Activated T-cell treated with anti-CD3 and anti-CD28 coated beads, Interleukin-2, amount 50 U/mL, for 72 hours (primary cell): ENCODE measurements around the gene RNF17. TPM values are rescaled to one million over a fixed set of nuclear protein-coding genes. Genes with fewer than 3 reads are reported as not detected.

Source experiments
- ATAC-seq, 2 donors: fragments of 150-1000 bp; cut with Tn5 transposase; replicated peaks in 1 of 2; 2 replicates each; pipeline ENCODE4 v1.10.0; 2021; ENCODE audit warnings: moderate library complexity in 2 of 2, mild to moderate bottlenecking in 1 of 2
- DNase-seq, 2 donors: peaks; one replicate each; pipeline ENCODE4 v3.0.0; 2021 to 2022; ENCODE audit warnings: mixed read lengths in 1 of 2
- H3K27ac Mint-ChIP-seq: one replicate; pipeline ENCODE4 v1.8.0; 2022; ENCODE audit warnings: mild to moderate bottlenecking, moderate library complexity, mixed read lengths
- H3K27me3 Mint-ChIP-seq: one replicate; pipeline ENCODE4 v1.8.0; 2022; ENCODE audit warnings: low read depth, mixed read lengths
- H3K36me3 Mint-ChIP-seq, 2 donors: one replicate each; pipeline ENCODE4 v1.8.0; 2022; ENCODE audit warnings: mixed read lengths in 2 of 2, mild to moderate bottlenecking in 1 of 2; ENCODE audit not compliant: insufficient read depth in 2 of 2
- H3K4me1 Mint-ChIP-seq: one replicate; pipeline ENCODE4 v1.8.0; 2022; ENCODE audit warnings: low read depth, mixed read lengths
- H3K4me3 Mint-ChIP-seq, 2 donors: one replicate each; pipeline ENCODE4 v1.8.0; 2022; ENCODE audit warnings: mild to moderate bottlenecking in 2 of 2, mixed read lengths in 2 of 2, moderate library complexity in 2 of 2
- H3K9me3 Mint-ChIP-seq, 2 donors: one replicate each; pipeline ENCODE4 v1.8.0; 2022; ENCODE audit warnings: mixed read lengths in 2 of 2
- total RNA-seq, 2 donors: library from RNA; stranded (reverse); gene quantifications; one replicate each; pipeline ENCODE4 v1.2.3, GENCODE V29; 2022

RNF17 gene
- total RNA-seq, 2 donors from 2014 or later = 0.65 TPM; not detected in 1

DNA sequence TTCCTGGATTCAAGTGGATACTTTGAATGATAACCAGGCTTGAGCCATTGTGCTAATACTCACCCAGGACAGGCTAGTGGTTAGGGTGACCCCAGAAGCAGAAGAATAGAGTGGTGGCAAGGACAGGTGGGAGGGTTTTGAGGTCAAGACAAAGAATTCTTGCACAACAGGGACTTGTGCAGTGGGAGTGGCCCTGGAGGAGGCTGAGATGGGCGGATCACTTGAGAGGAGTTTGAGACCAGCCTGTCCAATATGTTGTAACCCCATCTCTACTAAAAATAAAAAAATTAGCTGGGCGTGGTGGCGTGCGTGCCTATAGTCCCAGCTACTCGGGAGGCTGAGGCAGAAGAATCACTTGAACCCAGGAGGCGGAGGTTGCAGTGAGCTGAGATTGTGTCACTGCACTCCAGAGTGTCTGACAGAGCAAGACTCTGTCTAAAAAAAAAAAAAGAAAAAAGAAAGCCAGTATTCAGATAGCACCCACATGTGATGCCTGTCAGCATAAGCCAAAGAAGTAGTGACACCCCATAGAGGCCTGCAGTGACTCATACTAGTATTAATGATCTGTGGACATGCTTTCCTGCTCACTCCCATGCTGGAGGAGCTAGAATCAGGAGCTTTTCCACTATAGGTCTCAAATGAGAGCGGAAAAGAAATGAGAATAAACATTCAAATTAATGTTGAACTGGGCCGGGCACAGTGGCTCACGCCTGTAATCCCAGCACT, 78.7 kb downstream of the RNF17 start:
- Mint-ChIP-seq H3K9me3 (no peaks in the 10 kb centered on the region), H3K27ac (no peak overlapping the region), H3K36me3 (no peaks in the 10 kb centered on the region), H3K4me3 (no peak overlapping the region), H3K27me3 (peaks cover 26% of the 10 kb centered on the region), H3K4me1 (no peaks in the 10 kb centered on the region)
- ATAC-seq (no peak), DNase-seq (no peak)

- Mint-ChIP-seq H3K36me3 (no peaks in the 10 kb centered on the region), H3K9me3 (no peaks in the 10 kb centered on the region), H3K27me3 (peaks cover 12% of the 10 kb centered on the region), H3K4me1 (no peaks in the 10 kb centered on the region), H3K4me3 (no peak overlapping the region), H3K27ac (no peak overlapping the region)
- DNase-seq = no peak
- no peak for ATAC-seq
Measured at GRCh38 chr13:24851546-24851945, 87.6 kb downstream of the RNF17 start.

- Mint-ChIP-seq H3K27ac (no peak overlapping the region), H3K27me3 (peaks cover 12% of the 10 kb centered on the region), H3K36me3 (no peaks in the 10 kb centered on the region), H3K4me3 (no peak overlapping the region), H3K9me3 (no peaks in the 10 kb centered on the region), H3K4me1 (no peaks in the 10 kb centered on the region)
- no peak for DNase-seq
- no peak for ATAC-seq
Measured at GRCh38 chr13:24854311-24854710, 90.3 kb downstream of the RNF17 start.

DNA sequence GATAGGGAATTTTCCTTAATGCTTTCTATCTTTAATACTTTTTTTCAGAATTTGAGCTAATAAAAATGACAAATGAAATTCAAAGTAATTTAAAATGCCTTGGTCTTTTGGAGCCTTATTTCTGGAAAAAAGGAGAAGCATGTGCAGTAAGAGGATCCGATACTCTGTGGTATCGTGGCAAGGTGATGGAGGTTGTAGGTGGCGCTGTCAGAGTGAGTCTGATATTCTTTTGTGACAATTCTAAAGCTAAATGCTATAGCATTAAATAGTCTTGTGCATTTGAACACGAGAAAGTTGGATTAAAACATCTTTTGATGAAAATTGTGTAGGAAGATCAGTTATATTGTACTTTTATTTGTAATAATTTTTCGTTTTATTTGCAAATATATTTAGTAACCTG, 95.0 kb downstream of the RNF17 start:
- Mint-ChIP-seq H3K27me3 (no peaks in the 10 kb centered on the region), H3K4me3 (no peak overlapping the region), H3K4me1 (no peaks in the 10 kb centered on the region), H3K36me3 (no peaks in the 10 kb centered on the region), H3K27ac (no peak overlapping the region), H3K9me3 (no peaks in the 10 kb centered on the region)
- ATAC-seq = no peak
- no peak for DNase-seq

DNA sequence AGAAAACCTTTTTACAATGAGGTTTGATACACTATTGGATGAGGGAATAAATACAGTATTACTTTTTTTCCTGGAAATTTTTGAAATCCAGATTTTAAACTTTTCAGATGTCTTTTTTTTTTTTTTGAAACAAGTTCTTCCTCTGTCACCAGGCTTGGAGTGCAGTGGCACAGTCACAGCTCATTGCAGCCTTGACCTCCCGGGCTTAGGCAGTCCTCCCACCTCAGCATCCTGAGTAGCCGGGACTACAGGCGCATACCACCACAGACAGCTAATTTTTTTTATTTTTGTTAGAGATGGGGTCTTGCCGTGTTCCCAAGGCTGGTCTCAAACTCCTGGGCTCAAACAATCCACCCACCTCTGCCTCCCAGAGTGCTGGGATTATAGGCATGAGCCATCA, 96.8 kb downstream of the RNF17 start:
- H3K36me3 Mint-ChIP-seq = no peaks in the 10 kb centered on the region
- no peak overlapping the region for H3K4me3 Mint-ChIP-seq
- peaks cover 5% of the 10 kb centered on the region for H3K4me1 Mint-ChIP-seq
- H3K27ac Mint-ChIP-seq = no peak overlapping the region
- no peaks in the 10 kb centered on the region for H3K9me3 Mint-ChIP-seq
- ATAC-seq (no peak), DNase-seq (no peak)
- H3K27me3 Mint-ChIP-seq = no peaks in the 10 kb centered on the region

- no peaks in the 10 kb centered on the region for H3K9me3 Mint-ChIP-seq
- H3K4me1 Mint-ChIP-seq = peaks cover 7% of the 10 kb centered on the region
- H3K27me3 Mint-ChIP-seq = peaks cover 7% of the 10 kb centered on the region
- no peak overlapping the region for H3K27ac Mint-ChIP-seq
- ATAC-seq (no peak), DNase-seq (no peak)
- H3K36me3 Mint-ChIP-seq = no peaks in the 10 kb centered on the region
- no peak overlapping the region for H3K4me3 Mint-ChIP-seq
Measured at GRCh38 chr13:24861617-24862362, 97.8 kb downstream of the RNF17 start.

DNA sequence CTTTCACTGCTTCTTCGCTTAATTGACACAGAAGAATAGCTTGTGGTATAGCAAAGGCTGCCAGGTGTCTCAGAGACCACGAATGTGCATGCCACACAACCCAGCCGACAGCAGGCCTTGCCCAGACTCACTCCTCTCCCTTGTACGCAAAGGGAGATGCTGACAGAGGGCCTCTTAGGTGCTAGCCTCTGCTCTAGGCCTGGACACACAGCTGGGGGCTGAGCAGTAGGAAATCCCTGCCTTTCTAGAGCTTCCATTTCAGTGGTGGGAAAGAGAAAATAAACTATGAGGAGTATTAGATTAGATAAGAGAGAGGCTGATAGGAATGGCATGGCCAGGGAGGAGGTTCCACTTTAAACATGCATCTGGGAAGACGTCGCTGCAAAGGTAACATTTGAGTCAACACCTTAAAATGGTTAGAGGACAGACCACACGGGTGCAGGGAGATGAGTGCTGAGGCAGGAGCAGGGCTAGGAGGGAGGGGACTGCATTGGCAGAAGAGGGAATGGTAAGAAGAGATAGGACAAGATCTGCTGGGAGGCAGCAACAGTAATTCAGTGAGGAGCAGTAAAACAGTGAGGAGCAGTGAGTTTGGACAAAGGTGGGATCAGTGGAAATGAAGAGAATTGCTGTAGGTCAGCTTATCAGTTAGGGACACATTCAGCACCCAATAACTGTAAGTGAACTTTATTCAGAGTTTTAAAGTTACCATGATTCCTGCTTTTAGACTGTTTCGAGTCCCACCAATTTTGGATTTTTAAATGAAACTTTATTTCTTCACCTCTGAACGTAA, 100.0 kb downstream of the RNF17 start:
- Mint-ChIP-seq H3K27me3 (peaks cover 20% of the 10 kb centered on the region), H3K4me1 (peaks cover 7% of the 10 kb centered on the region), H3K36me3 (no peaks in the 10 kb centered on the region), H3K4me3 (no peak overlapping the region), H3K27ac (no peak overlapping the region), H3K9me3 (no peaks in the 10 kb centered on the region)
- DNase-seq (no peak), ATAC-seq (no peak)

DNA sequence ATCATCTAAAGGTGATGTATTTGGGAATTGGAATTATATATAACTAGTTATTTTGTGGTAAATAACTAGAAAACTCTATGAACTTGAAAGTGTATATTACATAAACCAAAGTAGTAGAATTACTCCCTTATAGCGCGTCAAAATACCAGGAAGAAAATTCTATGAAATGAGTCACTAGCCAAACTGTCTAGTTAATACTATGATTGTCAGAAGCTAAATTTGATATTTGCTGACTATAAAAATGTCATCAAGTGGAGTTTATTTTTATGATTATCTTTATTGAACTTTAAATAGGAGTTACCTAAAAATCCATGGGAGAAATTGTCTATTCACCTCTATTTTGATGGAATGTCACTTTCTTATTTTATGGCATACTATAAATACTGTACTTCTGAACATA, 100.6 kb downstream of the RNF17 start:
- H3K4me1 Mint-ChIP-seq = peaks cover 7% of the 10 kb centered on the region
- no peak overlapping the region for H3K4me3 Mint-ChIP-seq
- H3K27me3 Mint-ChIP-seq = peaks cover 23% of the 10 kb centered on the region
- H3K9me3 Mint-ChIP-seq = no peaks in the 10 kb centered on the region
- no peaks in the 10 kb centered on the region for H3K36me3 Mint-ChIP-seq
- DNase-seq (no peak), ATAC-seq (no peak)
- no peak overlapping the region for H3K27ac Mint-ChIP-seq

DNA sequence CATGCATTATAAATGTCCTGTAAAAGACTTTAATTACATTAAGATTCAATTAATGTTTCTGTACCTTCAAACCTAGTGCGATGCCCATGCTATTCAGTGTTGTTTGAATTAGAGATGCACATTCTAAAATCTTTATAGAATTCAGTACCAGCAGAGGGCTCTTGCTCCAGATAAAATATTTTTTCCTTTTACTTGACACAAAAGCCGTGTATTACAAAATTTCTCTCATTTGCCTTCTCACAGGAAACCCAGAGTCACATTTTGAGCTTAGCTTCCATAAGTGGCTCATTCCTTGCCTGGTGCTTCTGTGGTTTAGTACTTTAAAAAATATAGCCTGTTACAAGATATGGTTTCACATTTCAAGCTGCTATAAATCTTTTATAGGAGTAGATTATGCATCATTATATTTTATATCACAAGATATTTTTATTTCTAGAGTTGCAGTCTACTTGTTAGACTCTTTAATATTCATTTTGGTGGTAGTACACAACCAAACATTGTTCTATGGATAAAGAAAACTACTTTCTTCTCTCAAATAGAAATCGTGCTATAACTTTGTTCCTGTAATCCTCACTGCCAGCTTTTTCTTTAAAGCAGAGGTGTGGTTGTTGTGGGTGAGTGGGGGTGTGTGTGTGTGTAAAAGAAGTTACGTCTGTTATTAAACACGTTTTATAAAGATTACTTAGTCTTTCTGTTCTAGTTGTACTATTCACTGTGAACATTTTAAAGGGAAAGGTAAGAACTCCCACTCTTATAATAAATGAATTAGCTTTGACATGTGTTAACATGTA, 101.4 kb downstream of the RNF17 start:
- Mint-ChIP-seq H3K4me3 (no peak overlapping the region), H3K36me3 (no peaks in the 10 kb centered on the region), H3K9me3 (no peaks in the 10 kb centered on the region), H3K4me1 (peaks cover 7% of the 10 kb centered on the region), H3K27ac (no peak overlapping the region), H3K27me3 (peaks cover 23% of the 10 kb centered on the region)
- DNase-seq = no peak
- no peak for ATAC-seq

- Mint-ChIP-seq H3K27ac (no peak overlapping the region), H3K36me3 (no peaks in the 10 kb centered on the region), H3K4me1 (peaks cover 7% of the 10 kb centered on the region), H3K4me3 (no peak overlapping the region), H3K9me3 (no peaks in the 10 kb centered on the region), H3K27me3 (peaks cover 23% of the 10 kb centered on the region)
- no peak for ATAC-seq
- DNase-seq = no peak
Measured at GRCh38 chr13:24866488-24866887, 102.5 kb downstream of the RNF17 start.

GRCh38 chr13:24868874-24869273, 104.9 kb downstream of the RNF17 start:
- DNase-seq (no peak), ATAC-seq (no peak)
- H3K36me3 Mint-ChIP-seq = no peaks in the 10 kb centered on the region
- no peak overlapping the region for H3K4me3 Mint-ChIP-seq
- no peaks in the 10 kb centered on the region for H3K9me3 Mint-ChIP-seq
- H3K27me3 Mint-ChIP-seq = peaks cover 35% of the 10 kb centered on the region
- H3K4me1 Mint-ChIP-seq = peaks cover 7% of the 10 kb centered on the region
- no peak overlapping the region for H3K27ac Mint-ChIP-seq

DNA sequence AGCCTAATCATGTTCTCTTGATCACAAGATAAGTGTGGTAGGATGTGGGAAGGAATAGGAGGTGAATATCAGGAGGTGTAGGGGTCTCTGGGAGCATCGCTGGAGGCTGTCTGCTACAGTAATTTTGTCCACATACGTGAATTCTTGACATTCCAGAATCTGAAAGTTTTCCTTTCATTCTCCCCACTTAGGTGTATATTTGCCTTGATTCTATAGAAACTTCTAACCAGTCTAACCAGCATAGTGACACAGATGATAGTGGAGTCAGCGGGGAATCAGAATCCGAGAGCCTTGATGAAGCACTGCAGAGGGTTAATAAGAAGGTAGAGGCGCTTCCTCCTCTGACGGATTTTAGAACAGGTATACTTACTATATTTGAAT, 106.4 kb downstream of the RNF17 start:
- ATAC-seq = no peak
- no peak overlapping the region for H3K27ac Mint-ChIP-seq
- no peaks in the 10 kb centered on the region for H3K9me3 Mint-ChIP-seq
- H3K4me3 Mint-ChIP-seq = no peak overlapping the region
- no peak for DNase-seq
- H3K4me1 Mint-ChIP-seq = peaks cover 6% of the 10 kb centered on the region
- H3K27me3 Mint-ChIP-seq = peaks cover 43% of the 10 kb centered on the region
- H3K36me3 Mint-ChIP-seq = no peaks in the 10 kb centered on the region

DNA sequence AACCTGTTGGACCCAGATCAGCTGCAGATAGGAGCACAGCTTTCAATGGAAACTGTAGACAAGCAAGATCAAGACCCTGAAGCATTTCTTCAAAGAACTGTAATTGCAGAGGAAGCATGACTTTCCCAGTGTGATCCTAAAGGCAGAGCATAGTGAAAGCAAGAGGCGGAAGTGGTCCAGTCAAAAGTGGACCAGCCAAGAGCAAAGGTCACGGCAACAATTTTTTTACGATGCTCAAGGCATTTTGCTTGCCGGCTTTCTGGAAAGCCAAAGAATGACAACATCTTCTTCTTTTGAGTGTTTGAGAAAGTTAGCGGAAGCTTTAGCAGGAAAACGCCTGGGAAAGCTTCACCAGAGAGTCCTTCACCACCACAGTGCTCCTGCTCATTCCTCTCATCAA, 111.6 kb downstream of the RNF17 start:
- H3K9me3 Mint-ChIP-seq = no peaks in the 10 kb centered on the region
- no peak overlapping the region for H3K27ac Mint-ChIP-seq
- H3K4me1 Mint-ChIP-seq = no peaks in the 10 kb centered on the region
- H3K36me3 Mint-ChIP-seq = no peaks in the 10 kb centered on the region
- DNase-seq (no peak), ATAC-seq (no peak)
- no peak overlapping the region for H3K4me3 Mint-ChIP-seq
- H3K27me3 Mint-ChIP-seq = peaks cover 24% of the 10 kb centered on the region
